Upper lobe of right lung (tissue), 1 donor: ENCODE results near the gene ARFGEF3. TPM values are rescaled to one million over a fixed set of nuclear protein-coding genes. Genes with fewer than 3 reads are reported as not detected.
"Not testable (repeated sequence)": the region's sequence is repeated elsewhere in the genome, so short reads cannot be mapped to it uniquely, and the experiment has no call there.

Experiments used
- ATAC-seq: fragments of 200-7000 bp; cut with Tn5 transposase; one replicate; pipeline ENCODE4 v1.9.1; 2020; ENCODE audit warnings: mild to moderate bottlenecking, moderate library complexity
- DNase-seq: peaks from one replicate; pipeline ENCODE4 v3.0.0-alpha.2; 2020
- H3K27ac ChIP-seq: fragments of 200-600 bp; one replicate; pipeline ENCODE4 v1.8.0; 2022
- H3K27me3 ChIP-seq: fragments of 200-600 bp; one replicate; pipeline ENCODE4 v1.8.0; 2022; ENCODE audit warnings: mild to moderate bottlenecking
- H3K36me3 ChIP-seq: fragments of 200-600 bp; one replicate; pipeline ENCODE4 v1.8.0; 2022
- H3K4me1 ChIP-seq: fragments of 200-600 bp; one replicate; pipeline ENCODE4 v1.8.0; 2022
- H3K4me3 ChIP-seq: fragments of 200-600 bp; one replicate; pipeline ENCODE4 v1.8.0; 2022; ENCODE audit warnings: mild to moderate bottlenecking
- H3K9me3 ChIP-seq: fragments of 200-600 bp; one replicate; pipeline ENCODE4 v1.8.0; 2022
- intact Hi-C: fragments of 100-400 bp; cut with DNase I; formaldehyde crosslinking; loops from one replicate; pipeline ENCODE4 v1.11.0; 2022
- total RNA-seq: library from RNA; stranded (reverse); fragmentation: NEBNext Ultra II Directional; extraction: Animal tissue kit (Norgen Biotek cat#: 25700); gene quantifications from one replicate; pipeline ENCODE4 v1.2.1, GENCODE V29; 2021
- TF ChIP-seq, protein P1 (sequence below): fragments of 200-600 bp; IDR thresholded peaks from one replicate; pipeline ENCODE4 v1.8.0; 2022; ENCODE audit warnings: antibody characterized with exemption
- donor health status: DM: no; HTN: yes; CAD: no; lungs with severe emphysema.

ARFGEF3 gene
- total RNA-seq, 1 donor from 2014 or later = 27.2 TPM

GRCh38 chr6:138117376-138117914 lies 44.3 kb upstream of the ARFGEF3 start:
- ATAC-seq (no peak), DNase-seq (no peak)
- intact Hi-C loops = loop anchor here (10.0 kb wide), 1 partner anchor 167 kb away; no protein-coding TSS in a partner anchor
- H3K36me3 ChIP-seq = no peaks in the 10 kb centered on the region
- H3K9me3 ChIP-seq = no peaks in the 10 kb centered on the region
- H3K4me3 ChIP-seq = no peak overlapping the region
- no peaks in the 10 kb centered on the region for H3K4me1 ChIP-seq
- peaks cover 8% of the 10 kb centered on the region for H3K27me3 ChIP-seq
- TF ChIP-seq, protein P1, sequence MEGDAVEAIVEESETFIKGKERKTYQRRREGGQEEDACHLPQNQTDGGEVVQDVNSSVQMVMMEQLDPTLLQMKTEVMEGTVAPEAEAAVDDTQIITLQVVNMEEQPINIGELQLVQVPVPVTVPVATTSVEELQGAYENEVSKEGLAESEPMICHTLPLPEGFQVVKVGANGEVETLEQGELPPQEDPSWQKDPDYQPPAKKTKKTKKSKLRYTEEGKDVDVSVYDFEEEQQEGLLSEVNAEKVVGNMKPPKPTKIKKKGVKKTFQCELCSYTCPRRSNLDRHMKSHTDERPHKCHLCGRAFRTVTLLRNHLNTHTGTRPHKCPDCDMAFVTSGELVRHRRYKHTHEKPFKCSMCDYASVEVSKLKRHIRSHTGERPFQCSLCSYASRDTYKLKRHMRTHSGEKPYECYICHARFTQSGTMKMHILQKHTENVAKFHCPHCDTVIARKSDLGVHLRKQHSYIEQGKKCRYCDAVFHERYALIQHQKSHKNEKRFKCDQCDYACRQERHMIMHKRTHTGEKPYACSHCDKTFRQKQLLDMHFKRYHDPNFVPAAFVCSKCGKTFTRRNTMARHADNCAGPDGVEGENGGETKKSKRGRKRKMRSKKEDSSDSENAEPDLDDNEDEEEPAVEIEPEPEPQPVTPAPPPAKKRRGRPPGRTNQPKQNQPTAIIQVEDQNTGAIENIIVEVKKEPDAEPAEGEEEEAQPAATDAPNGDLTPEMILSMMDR = no peak
- H3K27ac ChIP-seq = no peak overlapping the region

DNA sequence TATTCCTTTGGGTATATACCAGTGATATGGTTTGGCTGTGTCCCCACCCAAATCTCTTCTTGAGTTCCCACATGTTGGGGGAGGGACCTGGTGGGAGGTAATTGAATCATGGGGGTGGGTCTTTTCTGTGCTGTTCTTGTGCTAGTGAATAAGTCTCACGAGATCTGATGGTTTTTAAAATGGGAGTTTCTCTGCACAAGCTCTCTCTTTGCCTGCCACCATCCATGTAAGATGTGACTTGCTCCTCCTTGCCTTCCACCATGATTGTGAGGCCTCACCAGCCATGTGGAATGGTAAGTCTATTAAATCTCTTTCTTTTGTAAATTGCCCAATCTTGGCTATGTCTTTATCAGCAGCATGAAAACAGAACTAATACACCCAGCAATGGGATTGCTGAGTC lies 42.5 kb upstream of the ARFGEF3 start:
- H3K9me3 ChIP-seq, H3K36me3 ChIP-seq, H3K4me1 ChIP-seq, H3K4me3 ChIP-seq, H3K27ac ChIP-seq, ATAC-seq, DNase-seq, H3K27me3 ChIP-seq: not testable (repeated sequence)
- intact Hi-C loops = loop anchor here (10.0 kb wide), 1 partner anchor 166 kb away; no protein-coding TSS in a partner anchor

DNA sequence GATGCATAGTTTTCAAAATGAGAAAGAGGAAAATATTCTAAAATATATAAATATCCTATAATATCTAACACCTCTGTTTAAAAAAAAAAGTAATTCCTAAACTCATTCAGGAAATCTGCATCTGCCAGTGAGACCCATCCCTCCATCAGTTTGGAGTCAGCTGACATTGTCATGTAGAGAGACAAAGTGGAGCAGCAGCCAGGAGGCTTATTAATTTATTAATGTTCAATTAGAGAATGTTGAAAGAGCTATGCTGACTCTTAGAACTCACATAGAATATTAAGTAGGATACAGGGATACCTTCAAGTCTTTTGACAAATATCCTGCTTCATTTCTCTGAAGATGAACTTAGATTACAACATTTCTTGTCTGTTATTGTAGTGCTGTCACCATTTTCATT lies 41.8 kb upstream of the ARFGEF3 start:
- TF ChIP-seq, protein P1 = no peak
- no peaks in the 10 kb centered on the region for H3K4me1 ChIP-seq

DNA sequence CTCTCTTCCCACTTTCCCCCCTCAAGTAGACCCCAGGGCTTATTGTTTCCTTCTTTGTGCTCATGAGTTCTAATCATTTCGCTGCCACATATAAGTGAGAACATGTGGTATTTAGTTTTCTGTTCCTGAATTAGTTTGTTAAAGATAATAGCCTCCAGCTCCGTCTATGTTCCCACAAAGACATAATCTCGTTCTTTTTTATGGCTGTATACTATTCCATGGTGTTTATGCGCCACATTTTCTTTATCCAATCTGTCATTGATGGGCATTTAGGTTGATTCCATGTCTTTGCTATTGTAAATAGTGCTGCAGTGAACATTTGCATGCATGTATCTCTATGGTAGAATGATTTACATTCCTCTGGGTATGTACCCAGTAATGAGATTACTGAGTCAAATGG lies 37.6 kb upstream of the ARFGEF3 start:
- no peaks in the 10 kb centered on the region for H3K4me1 ChIP-seq
- H3K4me3 ChIP-seq = no peak overlapping the region
- no peak overlapping the region for H3K27ac ChIP-seq
- no peaks in the 10 kb centered on the region for H3K9me3 ChIP-seq
- no peaks in the 10 kb centered on the region for H3K27me3 ChIP-seq
- H3K36me3 ChIP-seq = no peaks in the 10 kb centered on the region
- ATAC-seq (no peak), DNase-seq (no peak)
- TF ChIP-seq, protein P1 = no peak
- intact Hi-C loops = no loop called here

More for the DNA sequence above, 41.8 kb upstream of the ARFGEF3 start:
- H3K9me3 ChIP-seq = no peaks in the 10 kb centered on the region
- no peak for DNase-seq
- H3K27ac ChIP-seq = no peak overlapping the region
- no peak overlapping the region for H3K4me3 ChIP-seq
- no peak for ATAC-seq
- peaks cover 5% of the 10 kb centered on the region for H3K27me3 ChIP-seq
- no peaks in the 10 kb centered on the region for H3K36me3 ChIP-seq
- intact Hi-C loops = loop anchor here (10.0 kb wide), 1 partner anchor 165 kb away; no protein-coding TSS in a partner anchor

- no peaks in the 10 kb centered on the region for H3K9me3 ChIP-seq
- ATAC-seq (no peak), DNase-seq (no peak)
- intact Hi-C loops = no loop called here
- TF ChIP-seq, protein P1 = no peak
- H3K27me3 ChIP-seq = no peaks in the 10 kb centered on the region
- H3K4me3 ChIP-seq = no peak overlapping the region
- H3K4me1 ChIP-seq = no peaks in the 10 kb centered on the region
- no peak overlapping the region for H3K27ac ChIP-seq
- H3K36me3 ChIP-seq = no peaks in the 10 kb centered on the region
Measured at GRCh38 chr6:138128096-138128495, 33.6 kb upstream of the ARFGEF3 start.

DNA sequence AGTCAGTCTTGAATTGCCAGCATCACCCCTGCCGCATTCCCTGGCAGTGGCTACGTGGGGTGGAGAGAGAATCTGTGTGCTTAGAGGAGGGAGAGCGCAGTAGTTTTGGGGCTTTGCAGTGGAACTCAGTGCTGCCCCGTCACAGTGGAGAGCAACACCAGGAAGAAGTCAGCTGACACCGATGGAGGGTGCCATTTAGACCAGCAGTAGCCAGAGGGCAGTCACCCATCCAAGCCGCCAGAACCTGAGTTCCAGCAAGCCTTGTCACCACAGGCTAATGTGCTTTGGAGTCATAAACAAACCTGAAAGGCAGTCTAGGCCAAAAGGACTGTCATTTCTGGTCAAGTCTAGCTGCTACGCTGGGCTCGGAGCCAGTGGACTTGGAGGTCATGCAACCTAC lies 32.5 kb upstream of the ARFGEF3 start:
- no peaks in the 10 kb centered on the region for H3K4me1 ChIP-seq
- intact Hi-C loops = no loop called here

More for the DNA sequence above, 32.5 kb upstream of the ARFGEF3 start:
- H3K27me3 ChIP-seq = no peaks in the 10 kb centered on the region
- ATAC-seq (no peak), DNase-seq (no peak)
- H3K4me3 ChIP-seq = no peak overlapping the region
- TF ChIP-seq, protein P1 = no peak
- H3K9me3 ChIP-seq = no peaks in the 10 kb centered on the region
- no peak overlapping the region for H3K27ac ChIP-seq
- no peaks in the 10 kb centered on the region for H3K36me3 ChIP-seq
